HG03045 (cell line): Measurements from ENCODE around the gene XPO6.

Experiments used
- ATAC-seq: cut with Tn5 transposase; IDR thresholded peaks from one replicate; pipeline ENCODE4 v1.9.1; 2021; ENCODE audit warnings: mild to moderate bottlenecking, moderate library complexity; ENCODE audit not compliant: unreplicated experiment

The XPO6 gene

GRCh38 chr16:28208824-28209223, 2.9 kb downstream of the XPO6 start:
- no peak for ATAC-seq

- no peak for ATAC-seq
These were observed 3.6 kb downstream of the XPO6 start for GRCh38 chr16:28208131-28208530.

- no peak for ATAC-seq
These were observed 4.4 kb downstream of the XPO6 start for GRCh38 chr16:28207399-28207798.

DNA sequence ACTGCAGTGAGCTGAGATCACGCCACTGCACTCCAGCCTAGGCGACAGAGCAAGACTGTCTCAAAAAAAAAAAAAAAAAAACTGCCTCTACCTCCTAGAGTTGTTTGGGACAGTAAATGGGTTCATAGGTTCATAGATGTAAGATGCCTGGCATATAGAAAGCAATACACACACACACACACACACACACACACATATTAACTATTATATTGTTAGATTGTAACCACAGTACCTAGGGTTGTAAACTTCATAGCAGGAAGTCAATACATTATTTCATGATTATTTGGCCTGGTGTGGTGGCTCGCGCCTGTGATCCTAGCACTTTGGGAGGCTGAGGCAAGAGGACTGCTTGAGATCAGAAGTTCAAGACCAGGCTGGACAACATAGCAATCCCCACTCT, 5.8 kb downstream of the XPO6 start:
- no peak for ATAC-seq

DNA sequence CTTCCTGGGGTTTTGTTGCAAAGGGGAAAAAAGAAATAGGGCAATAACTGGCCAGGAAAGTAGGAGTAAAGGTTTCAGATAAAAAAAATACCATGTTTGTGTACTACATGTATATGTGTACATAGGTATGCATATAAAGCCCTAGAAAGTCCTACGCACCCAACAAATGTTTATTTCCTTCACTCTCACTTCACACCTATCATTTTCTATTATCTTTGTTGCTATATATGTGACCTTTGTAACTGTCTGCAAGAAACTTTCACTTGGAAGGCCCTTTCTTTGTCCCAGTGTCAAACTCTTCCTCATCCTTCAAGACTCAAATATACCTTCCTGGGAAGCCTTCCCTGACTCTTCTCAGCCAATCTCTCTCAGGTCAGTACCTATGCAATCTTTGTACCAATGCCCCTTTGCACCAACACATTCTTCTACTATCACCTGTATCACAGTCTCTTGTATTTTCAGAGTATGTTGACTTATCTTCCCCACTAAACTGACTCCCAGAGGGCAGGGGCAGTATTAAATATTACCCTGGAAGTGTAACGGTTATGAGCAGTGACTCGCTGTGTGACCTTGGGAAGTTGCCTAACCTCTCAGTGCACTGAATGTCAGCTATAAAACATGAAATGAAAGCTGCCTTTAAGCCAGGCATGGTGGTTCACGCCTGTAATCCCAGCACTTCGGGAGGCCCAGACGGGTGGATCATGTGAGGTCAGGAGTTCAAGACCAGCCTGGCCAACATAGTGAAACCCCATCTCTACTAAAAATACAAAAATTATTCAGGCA, 6.5 kb downstream of the XPO6 start:
- ATAC-seq, result no peak

DNA sequence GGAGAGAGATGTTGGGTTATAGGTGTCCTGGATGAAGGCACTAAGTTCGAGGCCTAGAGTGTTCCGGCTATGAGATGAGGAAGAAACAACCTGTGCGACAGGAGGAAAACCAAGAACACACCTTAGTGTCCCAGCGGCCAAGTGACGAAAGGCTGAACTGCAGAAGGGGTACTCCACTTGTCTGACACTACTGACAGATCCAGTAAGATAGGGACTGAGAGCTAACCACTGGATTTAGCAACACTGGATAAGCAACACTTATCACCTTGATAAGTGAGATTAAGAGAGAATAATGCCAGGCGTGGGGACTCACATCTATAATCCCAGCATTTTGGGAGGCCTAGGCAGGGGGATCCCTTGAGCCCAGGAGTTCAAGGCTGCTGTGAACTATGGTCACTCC, 7.1 kb downstream of the XPO6 start:
- ATAC-seq, result no peak

GRCh38 chr16:28204204-28204603, 7.6 kb downstream of the XPO6 start:
- ATAC-seq, result no peak

DNA sequence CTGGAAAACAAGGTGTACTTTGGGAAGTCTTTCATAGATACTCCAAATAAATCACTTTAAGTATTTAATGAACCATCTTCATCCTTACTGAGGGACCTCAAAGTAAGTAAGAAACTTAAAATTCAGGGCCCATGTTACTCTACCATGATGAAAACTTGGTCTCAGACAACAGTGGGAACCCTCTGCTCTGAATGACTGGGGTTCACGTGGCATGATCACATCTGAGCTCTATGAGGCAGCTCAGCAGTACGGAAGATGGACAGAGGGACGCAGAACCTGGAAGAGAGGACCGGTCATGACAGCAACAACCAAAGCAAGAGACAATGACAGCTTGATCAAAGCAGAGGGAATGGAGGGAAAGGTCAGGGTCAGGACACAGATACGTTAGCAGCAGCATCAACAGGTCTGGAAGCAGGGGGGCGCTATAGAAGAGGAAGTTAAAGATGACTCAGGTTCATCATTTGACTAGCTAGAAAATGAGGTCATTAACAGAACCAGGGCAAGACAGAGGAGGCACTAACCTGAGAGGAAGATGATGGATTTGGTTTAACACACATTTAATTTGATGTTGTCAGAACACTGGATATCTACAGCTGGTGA, 9.5 kb downstream of the XPO6 start:
- ATAC-seq, result no peak

DNA sequence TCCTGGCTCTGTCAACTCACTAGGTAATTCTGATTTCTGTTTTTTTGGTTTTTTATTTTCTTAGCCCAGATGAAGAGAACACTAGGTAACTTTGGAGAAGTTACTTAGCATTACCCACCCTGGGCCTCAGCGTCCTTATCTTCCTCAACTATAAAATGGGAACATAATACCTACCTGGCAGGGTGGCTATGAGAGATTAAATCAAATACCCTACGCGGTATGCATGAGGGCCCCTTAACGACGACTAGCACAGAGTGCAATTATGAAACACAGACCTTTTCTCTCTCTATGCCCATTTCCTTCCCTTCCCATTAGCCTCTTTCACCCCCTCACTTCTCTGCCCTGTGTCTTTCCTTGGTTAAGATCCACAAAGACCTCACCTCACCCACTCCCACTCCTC, 11.1 kb downstream of the XPO6 start:
- ATAC-seq, result no peak

DNA sequence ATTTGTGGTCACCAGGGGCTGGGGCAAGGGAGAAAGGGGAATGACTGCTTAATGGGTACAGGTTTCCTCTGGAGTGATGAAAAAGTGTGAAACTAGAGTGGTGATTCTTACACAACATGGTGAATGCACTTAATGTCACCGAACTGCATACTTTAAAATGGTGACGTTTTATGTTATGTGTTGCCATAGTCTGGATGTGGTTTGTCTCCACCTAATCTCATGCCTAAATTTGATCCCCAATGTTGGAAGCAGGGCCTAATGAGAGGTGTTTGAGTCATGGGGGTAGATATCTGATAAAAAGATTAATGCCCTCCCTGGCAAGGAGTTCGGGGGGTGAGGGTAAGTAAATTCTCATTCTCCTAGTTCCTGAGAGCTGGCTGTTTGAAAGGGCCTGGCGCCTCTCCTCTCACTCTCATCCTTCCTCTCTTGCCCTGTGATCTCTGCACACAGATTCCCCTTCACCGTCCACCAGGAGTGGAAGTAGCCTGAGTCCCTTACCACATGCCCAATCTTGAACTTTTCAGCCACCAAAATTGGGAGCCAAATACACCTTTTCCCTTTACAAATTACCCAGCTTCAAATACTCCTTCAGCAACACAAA, 15.3 kb downstream of the XPO6 start:
- no peak for ATAC-seq

DNA sequence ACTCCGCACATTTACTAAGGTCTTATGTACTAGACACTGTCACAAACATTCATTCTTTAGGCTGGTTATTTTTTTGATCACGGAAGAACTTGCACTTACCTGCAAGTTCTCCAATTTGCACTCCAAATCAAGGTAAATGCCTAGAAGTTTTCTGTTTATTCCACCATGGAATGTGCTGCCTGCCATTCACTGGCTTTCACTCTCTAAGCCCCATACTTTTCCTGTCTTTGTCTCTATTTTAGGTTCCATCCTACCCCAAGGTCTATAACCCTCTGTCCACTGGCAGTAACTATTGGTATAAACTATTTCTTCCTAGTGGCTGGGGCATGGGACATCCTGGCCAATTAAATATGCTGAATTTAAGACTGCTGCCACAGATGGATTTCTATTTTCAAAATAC, 15.9 kb downstream of the XPO6 start:
- ATAC-seq, result no peak

DNA sequence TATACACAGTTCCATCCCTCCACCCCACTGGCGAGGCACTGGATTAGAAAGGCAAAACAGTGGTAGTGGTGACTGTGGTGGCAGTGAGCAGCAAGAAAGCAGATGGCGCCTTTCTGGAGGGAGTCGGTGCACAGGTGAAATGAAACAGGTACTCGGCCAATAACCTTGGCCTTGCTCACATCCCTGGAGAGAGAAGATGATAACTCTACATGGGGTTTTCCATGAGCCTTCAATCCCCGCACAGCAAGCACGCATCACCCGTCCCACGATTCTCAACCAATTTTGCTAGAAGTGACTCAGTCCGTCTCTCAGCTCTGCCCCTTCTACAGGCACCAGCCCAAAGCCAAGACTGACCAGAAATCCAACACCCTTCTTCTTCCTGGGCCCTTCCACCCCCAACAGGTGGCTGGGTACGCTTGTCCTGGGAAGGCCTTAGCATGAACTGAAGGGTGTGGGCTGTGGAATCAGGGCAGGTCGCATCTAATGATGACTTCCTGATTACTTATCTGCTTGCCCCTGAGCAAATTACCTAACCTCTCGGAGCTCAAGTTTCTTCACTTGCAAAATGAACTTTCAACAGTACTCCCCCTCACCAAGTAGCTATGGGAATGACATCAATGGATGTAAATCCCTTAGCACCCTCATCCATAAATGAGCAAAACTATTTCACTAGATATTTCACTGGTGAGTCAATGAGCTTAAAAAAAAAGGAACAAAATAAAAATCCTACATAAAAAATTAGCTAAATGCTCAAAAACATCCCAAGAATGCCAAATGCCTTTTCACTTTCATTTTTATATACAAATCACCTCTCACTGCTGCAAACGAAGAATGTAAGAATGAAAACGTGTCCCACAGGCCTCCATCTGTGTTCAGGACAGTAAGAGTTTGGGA, 18.0 kb downstream of the XPO6 start:
- ATAC-seq, result peak; percentile 26

DNA sequence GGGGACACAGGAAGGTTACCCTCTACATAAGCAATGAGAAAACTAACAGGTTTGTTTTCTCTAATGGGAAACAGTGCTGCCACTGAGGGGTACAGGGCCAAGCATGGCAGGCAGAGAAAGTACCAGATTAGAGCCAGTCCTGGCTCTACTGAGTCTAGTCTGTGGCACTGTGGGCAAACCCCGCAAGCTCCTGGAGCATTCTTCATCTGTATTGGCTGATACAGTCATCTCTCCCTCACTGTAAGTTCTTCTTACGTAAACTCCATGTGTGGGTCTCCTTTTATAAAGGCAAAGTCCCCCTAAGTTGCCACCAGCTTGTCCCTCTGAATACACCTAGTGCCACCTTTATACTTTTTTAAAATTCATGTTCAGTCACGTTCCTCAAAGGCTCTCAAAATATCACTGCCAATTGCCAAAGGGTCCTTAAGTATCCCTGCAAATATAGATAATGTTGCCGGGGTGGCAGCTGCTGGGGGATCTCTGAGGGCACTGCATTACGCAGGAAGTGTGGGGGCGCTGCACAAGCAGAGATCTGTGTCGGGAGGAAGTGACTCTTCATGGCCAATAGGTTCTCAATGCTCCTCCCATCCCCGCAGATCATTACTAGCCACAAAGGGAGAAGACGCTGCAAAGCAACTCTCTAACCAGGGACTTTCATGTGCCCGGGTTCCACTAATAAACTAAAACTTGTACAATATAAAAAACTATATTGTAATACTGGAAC, 18.8 kb downstream of the XPO6 start:
- ATAC-seq, result peak; percentile 48

DNA sequence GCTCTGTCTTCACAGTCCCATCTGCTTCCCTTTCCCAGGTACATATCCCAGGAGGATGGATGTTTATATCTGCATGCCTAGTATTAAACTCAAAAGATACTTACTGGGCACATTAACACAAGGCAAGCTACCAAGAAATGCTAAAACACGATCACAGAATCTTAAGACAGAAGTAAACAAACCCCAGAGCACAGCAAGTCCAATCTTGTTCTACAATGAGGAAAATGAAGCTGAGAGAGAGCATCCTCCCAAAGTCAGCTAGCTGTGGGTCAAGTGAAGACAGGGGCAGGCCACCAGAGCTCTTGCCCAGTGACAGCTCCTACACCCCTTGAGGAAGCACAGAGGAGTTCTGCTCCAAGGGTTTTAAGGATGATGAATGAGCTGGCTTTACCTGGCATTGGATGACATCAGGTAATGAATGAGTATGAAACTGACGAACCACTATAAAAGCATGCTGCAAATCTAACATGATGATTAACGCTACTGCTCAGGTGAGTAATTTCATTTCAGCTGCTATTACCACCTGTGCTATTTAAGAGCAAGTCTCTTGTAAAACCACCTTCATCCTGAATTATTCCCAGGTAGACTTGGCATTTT, 20.3 kb downstream of the XPO6 start:
- ATAC-seq, result no peak

DNA sequence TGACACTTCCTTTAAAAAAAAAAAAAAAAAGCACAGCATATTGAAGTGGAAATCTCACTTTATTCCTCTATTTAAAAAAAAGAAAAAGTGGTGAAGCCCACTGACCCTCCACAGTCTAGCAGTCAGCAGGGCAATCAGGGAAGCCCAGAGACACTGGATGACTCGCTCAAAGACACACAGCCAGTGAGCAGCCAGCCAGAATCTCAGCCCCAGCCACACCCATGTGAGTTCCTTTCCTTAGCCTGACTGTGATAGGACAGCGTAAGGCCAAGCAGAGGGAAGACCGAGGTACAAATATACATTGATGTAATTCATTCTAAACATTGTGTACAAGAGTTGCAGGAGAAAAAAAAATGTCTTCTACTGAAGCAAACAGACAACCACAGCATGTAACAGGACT, 22.5 kb downstream of the XPO6 start:
- no peak for ATAC-seq

GRCh38 chr16:28188085-28188916, 23.5 kb downstream of the XPO6 start:
- no peak for ATAC-seq

DNA sequence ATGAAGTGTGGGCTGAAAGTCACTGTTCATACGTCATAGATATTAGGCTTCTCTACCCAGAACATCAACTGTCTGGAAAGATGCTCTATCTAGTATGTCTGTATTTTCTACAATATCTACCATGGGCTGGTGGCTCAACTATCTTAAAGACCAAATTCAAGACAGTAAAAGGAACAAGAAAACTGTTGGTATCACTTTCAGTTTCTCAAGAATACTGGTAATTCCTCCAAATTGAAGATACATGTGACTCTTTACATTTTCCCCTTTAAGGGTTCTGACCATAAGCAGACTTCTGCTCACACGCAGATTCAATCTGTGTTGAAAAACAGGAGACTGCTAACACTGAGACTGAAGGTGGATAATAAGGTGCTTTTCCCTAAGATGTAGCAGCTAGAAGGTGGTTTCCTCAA, 24.2 kb downstream of the XPO6 start:
- ATAC-seq, result peak; percentile 42

DNA sequence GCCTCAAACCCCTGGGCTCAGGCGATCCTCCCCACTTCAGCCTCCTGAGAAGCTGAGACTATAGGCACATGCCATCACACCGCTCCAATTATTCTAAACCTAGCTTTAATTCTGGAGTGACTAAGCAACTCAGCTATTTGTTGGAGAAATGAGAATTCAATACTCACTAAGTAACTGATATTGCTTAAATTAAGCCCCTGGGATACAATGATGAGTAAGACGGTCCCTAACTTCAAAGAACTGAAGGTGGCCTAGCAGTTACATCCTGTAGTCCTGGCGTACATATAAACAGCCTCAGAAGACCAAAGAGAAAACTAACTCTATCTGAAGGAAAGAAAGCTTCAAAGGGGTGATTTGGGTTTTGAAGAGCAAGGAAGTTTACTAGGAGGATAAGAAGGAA, 25.0 kb downstream of the XPO6 start:
- no peak for ATAC-seq

DNA sequence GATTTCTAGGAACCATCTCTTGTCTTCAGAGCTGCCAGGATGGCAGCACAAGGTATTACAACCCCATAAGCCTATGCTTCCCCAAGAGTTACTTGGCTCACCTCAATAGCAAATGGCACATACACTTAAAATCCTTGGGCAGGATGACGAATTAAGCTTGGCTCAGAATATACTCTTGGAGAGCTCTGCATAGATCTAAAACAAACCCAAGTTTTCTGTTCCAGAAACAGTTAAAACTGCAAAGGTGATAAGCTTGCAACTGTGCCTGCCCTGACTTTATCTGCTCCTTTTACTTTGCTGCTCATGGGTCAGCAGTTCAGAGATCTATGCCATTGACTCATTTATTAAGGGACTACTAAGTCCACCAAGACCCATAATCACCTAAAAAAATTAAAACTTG, 26.1 kb downstream of the XPO6 start:
- ATAC-seq, result no peak
